ENCODE measurements around the gene NELL1.

Gene NELL1

GRCh38 chr11:20912065-20912821 is 242.9 kb downstream of the NELL1 start:
- Histone ChIP-seq H3K27me3 (replicated peaks; ENCODE audit: control insufficient read depth, insufficient read depth, low read length) (no peaks in the 10 kb centered on the region), H3K36me3 (ENCODE audit: control insufficient read depth, insufficient read depth, low read length) (no peaks in the 10 kb centered on the region), H3K4me3 (replicated peaks; ENCODE audit: low read depth, low read length) (no peak overlapping the region)
- TF ChIP-seq, protein P1, sequence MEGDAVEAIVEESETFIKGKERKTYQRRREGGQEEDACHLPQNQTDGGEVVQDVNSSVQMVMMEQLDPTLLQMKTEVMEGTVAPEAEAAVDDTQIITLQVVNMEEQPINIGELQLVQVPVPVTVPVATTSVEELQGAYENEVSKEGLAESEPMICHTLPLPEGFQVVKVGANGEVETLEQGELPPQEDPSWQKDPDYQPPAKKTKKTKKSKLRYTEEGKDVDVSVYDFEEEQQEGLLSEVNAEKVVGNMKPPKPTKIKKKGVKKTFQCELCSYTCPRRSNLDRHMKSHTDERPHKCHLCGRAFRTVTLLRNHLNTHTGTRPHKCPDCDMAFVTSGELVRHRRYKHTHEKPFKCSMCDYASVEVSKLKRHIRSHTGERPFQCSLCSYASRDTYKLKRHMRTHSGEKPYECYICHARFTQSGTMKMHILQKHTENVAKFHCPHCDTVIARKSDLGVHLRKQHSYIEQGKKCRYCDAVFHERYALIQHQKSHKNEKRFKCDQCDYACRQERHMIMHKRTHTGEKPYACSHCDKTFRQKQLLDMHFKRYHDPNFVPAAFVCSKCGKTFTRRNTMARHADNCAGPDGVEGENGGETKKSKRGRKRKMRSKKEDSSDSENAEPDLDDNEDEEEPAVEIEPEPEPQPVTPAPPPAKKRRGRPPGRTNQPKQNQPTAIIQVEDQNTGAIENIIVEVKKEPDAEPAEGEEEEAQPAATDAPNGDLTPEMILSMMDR (IDR thresholded peaks at IDR 0.05; ENCODE audit: insufficient read depth, low read length, poor library complexity, severe bottlenecking) = no peak
- no peak for DNase-seq (ENCODE audit: extremely low read depth, insufficient read length)

DNA sequence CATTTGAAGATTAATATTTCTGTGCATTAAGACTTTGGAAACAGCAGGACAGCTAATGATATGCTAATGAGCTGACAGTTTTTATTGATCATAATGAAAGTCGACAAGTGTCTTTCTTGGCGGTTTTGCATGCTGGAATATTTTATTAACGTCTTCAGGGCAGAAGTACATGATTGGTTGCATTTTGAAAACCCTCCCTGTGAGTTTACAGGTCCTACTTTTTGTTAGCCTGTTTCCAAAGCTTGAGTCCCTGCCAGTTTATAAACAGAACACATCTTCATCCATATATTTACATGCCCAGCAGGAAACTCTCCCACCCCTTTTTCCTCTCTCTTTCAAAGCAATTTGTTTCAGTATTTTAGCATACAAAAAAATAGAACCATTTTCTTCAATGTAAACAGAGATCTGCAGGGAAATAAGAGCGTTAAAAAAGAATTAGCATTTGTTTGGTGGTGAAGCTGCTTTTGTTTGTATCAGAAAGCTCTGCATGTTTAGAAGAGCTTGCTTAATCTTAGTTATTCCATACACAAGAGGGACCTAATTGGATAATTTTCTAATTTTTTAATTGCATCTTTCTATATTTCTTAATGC is 243.6 kb downstream of the NELL1 start:
- TF ChIP-seq, protein P1 (IDR thresholded peaks at IDR 0.05; ENCODE audit: insufficient read depth, low read length, poor library complexity, severe bottlenecking) = no peak
- no peak overlapping the region for H3K4me3 ChIP-seq (replicated peaks; ENCODE audit: low read depth, low read length)
- H3K27me3 ChIP-seq (replicated peaks; ENCODE audit: control insufficient read depth, insufficient read depth, low read length) = no peaks in the 10 kb centered on the region
- no peak for DNase-seq (ENCODE audit: extremely low read depth, insufficient read length)
- H3K36me3 ChIP-seq (ENCODE audit: control insufficient read depth, insufficient read depth, low read length) = no peaks in the 10 kb centered on the region

DNA sequence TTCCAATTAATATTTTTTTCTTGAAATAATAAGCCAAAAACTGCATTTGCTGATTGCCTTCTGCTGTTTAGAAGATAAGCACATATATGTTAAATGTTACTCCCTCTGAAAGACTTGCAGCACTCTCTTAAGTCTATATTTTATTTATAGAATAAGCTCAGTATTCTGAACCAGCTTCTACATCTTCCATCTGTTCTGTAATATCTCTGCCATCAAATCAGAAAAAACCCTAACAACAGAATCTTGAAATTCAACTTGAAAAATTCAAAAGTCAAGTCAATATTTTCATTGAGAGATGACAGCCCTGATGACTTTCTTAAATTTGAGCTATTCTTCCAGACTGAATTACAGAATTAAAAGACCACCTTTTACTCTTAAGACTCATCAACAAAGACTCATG is 247.9 kb downstream of the NELL1 start:
- H3K4me3 ChIP-seq (replicated peaks; ENCODE audit: low read depth, low read length) = no peak overlapping the region
- DNase-seq (ENCODE audit: extremely low read depth, insufficient read length) = no peak
- no peaks in the 10 kb centered on the region for H3K27me3 ChIP-seq (replicated peaks; ENCODE audit: control insufficient read depth, insufficient read depth, low read length)
- TF ChIP-seq, protein P1 (IDR thresholded peaks at IDR 0.05; ENCODE audit: insufficient read depth, low read length, poor library complexity, severe bottlenecking) = no peak
- H3K36me3 ChIP-seq (ENCODE audit: control insufficient read depth, insufficient read depth, low read length) = no peaks in the 10 kb centered on the region

DNA sequence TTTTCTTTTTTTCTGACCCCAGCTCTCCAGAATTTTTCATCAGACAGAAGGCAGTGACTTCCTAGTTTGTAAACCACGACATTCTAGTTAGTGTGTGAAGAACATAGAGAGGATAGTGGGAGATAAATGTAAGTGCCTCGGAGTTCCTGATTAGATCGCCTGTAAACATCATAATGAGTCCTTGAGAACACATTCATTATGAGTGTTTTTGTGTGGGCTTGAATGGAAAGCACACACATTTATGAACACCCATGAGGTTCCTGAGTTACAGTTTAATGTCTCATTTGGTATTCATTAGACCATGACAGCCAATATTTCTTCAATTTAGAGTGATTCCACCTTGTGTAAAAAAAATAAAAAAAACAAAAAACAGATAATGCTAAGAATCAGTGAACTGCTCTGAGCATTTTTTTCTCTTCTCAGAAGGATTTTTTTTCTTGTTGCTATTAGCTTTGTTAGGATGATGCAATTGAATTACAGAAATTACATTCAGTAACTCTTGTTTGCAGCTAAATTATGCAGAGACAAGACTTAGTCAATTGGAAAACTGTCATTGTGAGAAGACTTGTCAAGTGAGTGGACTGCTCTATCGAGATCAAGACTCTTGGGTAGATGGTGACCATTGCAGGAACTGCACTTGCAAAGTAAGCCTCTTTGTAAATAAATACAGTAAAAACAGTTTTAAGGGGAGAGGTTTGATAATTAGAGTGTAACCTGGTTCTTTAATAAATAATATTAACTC is 257.6 kb downstream of the NELL1 start:
- no peaks in the 10 kb centered on the region for H3K36me3 ChIP-seq (ENCODE audit: control insufficient read depth, insufficient read depth, low read length)
- no peak for DNase-seq (ENCODE audit: extremely low read depth, insufficient read length)
- H3K27me3 ChIP-seq (replicated peaks; ENCODE audit: control insufficient read depth, insufficient read depth, low read length) = no peaks in the 10 kb centered on the region
- no peak overlapping the region for H3K4me3 ChIP-seq (replicated peaks; ENCODE audit: low read depth, low read length)
- TF ChIP-seq, protein P1 (IDR thresholded peaks at IDR 0.05; ENCODE audit: insufficient read depth, low read length, poor library complexity, severe bottlenecking) = no peak

DNA sequence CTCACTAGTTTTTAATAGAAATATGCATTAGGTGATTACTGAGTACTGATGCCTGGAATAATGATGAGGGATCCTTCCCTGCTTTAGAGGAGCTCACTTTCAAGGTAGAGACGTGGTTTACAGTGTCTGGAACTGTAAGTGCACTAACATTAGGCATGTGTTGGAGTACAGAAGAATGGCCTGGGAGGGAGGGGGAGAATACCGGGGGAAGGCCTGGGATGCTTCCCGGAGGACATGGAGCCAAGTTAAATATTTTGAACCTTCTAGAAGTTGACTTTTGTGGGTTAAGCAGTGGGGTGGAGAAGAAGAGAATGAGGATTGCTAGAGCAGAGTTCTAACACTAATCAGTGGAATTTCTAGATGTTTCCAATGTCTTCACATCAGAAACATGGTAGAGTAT is 261.6 kb downstream of the NELL1 start:
- TF ChIP-seq, protein P1 (IDR thresholded peaks at IDR 0.05; ENCODE audit: insufficient read depth, low read length, poor library complexity, severe bottlenecking) = no peak
- no peaks in the 10 kb centered on the region; the same call in 1 of the 2 replicates for H3K27me3 ChIP-seq (replicated peaks; ENCODE audit: control insufficient read depth, insufficient read depth, low read length)
- no peak for DNase-seq (ENCODE audit: extremely low read depth, insufficient read length)
- no peaks in the 10 kb centered on the region for H3K36me3 ChIP-seq (ENCODE audit: control insufficient read depth, insufficient read depth, low read length)
- H3K4me3 ChIP-seq (replicated peaks; ENCODE audit: low read depth, low read length) = no peak overlapping the region

Data from GM06990 (cell line).